SU-DHL-6 (cell line): ENCODE measurements around the gene RIN3.

Experiments
- EZH2phosphoT487 ChIP-seq: fragments of 200-600 bp; sonication (generic), shearing (Covaris generic); conservative IDR thresholded peaks from 2 replicates; pipeline ENCODE4 v1.6.1; 2018; ENCODE audit warnings: mild to moderate bottlenecking, antibody characterized with exemption, low read length, moderate library complexity, mixed read lengths
- TF ChIP-seq, protein P1 (sequence below): fragments of 200-600 bp; sonication (generic); IDR thresholded peaks from one replicate; pipeline ENCODE4 v1.5.1; 2017; ENCODE audit warnings: antibody characterized with exemption, mild to moderate bottlenecking, low read length, moderate library complexity; ENCODE audit not compliant: insufficient read depth, poor library complexity, severe bottlenecking

DNA sequence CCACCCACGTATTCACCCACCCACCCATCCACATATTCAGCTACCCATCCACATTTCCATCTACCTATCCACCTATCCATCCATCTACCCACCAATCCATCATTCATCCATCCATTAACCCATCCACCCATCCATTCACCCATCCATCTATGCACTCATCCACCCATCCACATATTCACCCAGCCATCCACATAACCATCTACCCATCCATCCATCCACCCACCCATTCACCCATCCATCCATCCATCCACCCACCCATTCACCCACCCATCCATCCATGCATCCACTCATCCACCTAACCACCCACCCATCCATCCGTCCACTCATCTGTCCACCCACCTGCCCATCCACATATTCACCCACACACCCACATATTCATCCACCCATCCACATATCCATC lies 164.4 kb downstream of the RIN3 start:
- TF ChIP-seq, protein P1, sequence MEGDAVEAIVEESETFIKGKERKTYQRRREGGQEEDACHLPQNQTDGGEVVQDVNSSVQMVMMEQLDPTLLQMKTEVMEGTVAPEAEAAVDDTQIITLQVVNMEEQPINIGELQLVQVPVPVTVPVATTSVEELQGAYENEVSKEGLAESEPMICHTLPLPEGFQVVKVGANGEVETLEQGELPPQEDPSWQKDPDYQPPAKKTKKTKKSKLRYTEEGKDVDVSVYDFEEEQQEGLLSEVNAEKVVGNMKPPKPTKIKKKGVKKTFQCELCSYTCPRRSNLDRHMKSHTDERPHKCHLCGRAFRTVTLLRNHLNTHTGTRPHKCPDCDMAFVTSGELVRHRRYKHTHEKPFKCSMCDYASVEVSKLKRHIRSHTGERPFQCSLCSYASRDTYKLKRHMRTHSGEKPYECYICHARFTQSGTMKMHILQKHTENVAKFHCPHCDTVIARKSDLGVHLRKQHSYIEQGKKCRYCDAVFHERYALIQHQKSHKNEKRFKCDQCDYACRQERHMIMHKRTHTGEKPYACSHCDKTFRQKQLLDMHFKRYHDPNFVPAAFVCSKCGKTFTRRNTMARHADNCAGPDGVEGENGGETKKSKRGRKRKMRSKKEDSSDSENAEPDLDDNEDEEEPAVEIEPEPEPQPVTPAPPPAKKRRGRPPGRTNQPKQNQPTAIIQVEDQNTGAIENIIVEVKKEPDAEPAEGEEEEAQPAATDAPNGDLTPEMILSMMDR, result no peak
- no peak for TF ChIP-seq EZH2phosphoT487
